Natural killer cell (primary cell): ENCODE data around the gene BPIFB6. TPM values are rescaled to one million over a fixed set of nuclear protein-coding genes. Genes with fewer than 3 reads are reported as not detected.

Source experiments
- ATAC-seq, 3 donors: fragments of 150-1000 bp in 2 of 3; fragments of 200-7000 bp in 1 of 3; cut with Tn5 transposase; 1 replicate in 1 of 3; 2 replicates in 2 of 3; pipeline ENCODE4 v1.10.0; 2021; ENCODE audit warnings: mild to moderate bottlenecking in 2 of 3, moderate library complexity in 2 of 3
- DNase-seq, 2 donors: peaks; one replicate each; pipeline versions ENCODE4 v3.0.0 to v3.0.0-alpha.2; 2013 to 2021; ENCODE audit warnings: mixed read lengths in 1 of 2
- H3K27ac ChIP-seq: one replicate; pipeline ENCODE4 v1.5.1; 2013; ENCODE audit warnings: mild to moderate bottlenecking, low read length
- H3K27me3 ChIP-seq: one replicate; pipeline ENCODE4 v1.6.1; 2013; ENCODE audit warnings: low read length; ENCODE audit not compliant: control insufficient read depth, insufficient read depth
- H3K36me3 ChIP-seq: one replicate; pipeline ENCODE4 v1.6.1; 2013; ENCODE audit warnings: low read length; ENCODE audit not compliant: control insufficient read depth, insufficient read depth
- H3K4me1 ChIP-seq: one replicate; pipeline ENCODE4 v1.6.1; 2013; ENCODE audit warnings: low read length; ENCODE audit not compliant: control insufficient read depth, insufficient read depth
- H3K4me3 ChIP-seq: one replicate; pipeline ENCODE4 v1.5.1; 2013; ENCODE audit warnings: low read length
- H3K9me3 ChIP-seq: one replicate; pipeline ENCODE4 v1.6.1; 2013; ENCODE audit warnings: low read length; ENCODE audit not compliant: control insufficient read depth, insufficient read depth
- H3K27ac Mint-ChIP-seq, 2 donors: one replicate each; pipeline ENCODE4 v1.8.0; 2022; ENCODE audit warnings: mild to moderate bottlenecking in 2 of 2, mixed read lengths in 2 of 2, moderate library complexity in 1 of 2
- H3K27me3 Mint-ChIP-seq, 2 donors: one replicate each; pipeline ENCODE4 v1.8.0; 2022; ENCODE audit warnings: low read depth in 2 of 2, mixed read lengths in 2 of 2
- H3K36me3 Mint-ChIP-seq: one replicate; pipeline ENCODE4 v1.8.0; 2022; ENCODE audit warnings: mixed read lengths
- H3K4me1 Mint-ChIP-seq, 2 donors: one replicate each; pipeline ENCODE4 v1.8.0; 2022; ENCODE audit warnings: mixed read lengths in 2 of 2
- H3K4me3 Mint-ChIP-seq: one replicate; pipeline ENCODE4 v1.8.0; 2022; ENCODE audit warnings: mild to moderate bottlenecking, moderate library complexity, mixed read lengths
- H3K9me3 Mint-ChIP-seq, 2 donors: one replicate each; pipeline ENCODE4 v1.8.0; 2022; ENCODE audit warnings: mixed read lengths in 2 of 2
- CTCF ChIP-seq: fragments of 200-600 bp; IDR thresholded peaks from one replicate; pipeline ENCODE4 v1.8.0; 2022; ENCODE audit warnings: antibody characterized with exemption
- WGBS: methylation state at CpG from one replicate; pipeline ENCODE4 v1.1.7; 2013; ENCODE audit warnings: missing lambda C conversion rate; ENCODE audit not compliant: insufficient coverage; 5-methylcytosine and 5-hydroxymethylcytosine counted together
- intact Hi-C: fragments of 100-400 bp; cut with micrococcal nuclease; formaldehyde crosslinking; loops from one replicate; pipeline ENCODE4 v1.14.2; 2022
- total RNA-seq, 4 donors: library from RNA; stranded (reverse); fragments of 120-200 nt in 1 of 4; gene quantifications; one replicate each; pipeline versions ENCODE4 v1.2.3 to v1.2.4, GENCODE V29; 2013 to 2022

Gene BPIFB6
- total RNA-seq, 3 donors from 2014 or later (not counting 1 experiment from before 2014, with no cell fraction given), result not detected

DNA sequence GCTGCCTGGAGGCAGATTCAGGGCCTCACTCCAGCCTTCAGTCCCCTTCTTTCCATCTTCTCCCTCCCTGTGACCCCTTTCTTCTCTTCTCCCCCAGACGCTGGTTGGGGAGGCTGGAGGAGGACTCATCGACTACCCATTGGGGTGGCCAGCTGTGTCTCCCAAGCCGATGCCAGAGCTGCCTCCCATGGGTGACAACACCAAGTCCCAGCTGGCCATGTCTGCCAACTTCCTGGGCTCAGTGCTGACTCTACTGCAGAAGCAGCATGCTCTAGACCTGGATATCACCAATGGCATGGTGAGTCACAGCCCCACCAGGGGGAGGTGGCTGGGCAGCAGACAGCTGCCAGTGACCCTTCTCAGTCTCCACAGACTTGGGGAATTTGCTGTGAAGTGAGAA, 60.9 kb downstream of the BPIFB6 start:
- Mint-ChIP-seq H3K4me3 (no peak overlapping the region), H3K4me1 (no peaks in the 10 kb centered on the region), H3K27ac (no peak overlapping the region), H3K9me3 (no peaks in the 10 kb centered on the region), H3K27me3 (peaks cover 0 to 4% of the 10 kb centered on the region in 2 donors), H3K36me3 (no peaks in the 10 kb centered on the region)
- no peaks in the 10 kb centered on the region for H3K4me1 ChIP-seq
- no peaks in the 10 kb centered on the region for H3K36me3 ChIP-seq
- ATAC-seq (no peak), DNase-seq (no peak)
- no peak for TF ChIP-seq CTCF
- H3K9me3 ChIP-seq, result no peaks in the 10 kb centered on the region
- H3K27ac ChIP-seq, result no peak overlapping the region
- WGBS, result 93% methylated on average over 3 of the region's 3 CpGs
- no peaks in the 10 kb centered on the region for H3K27me3 ChIP-seq
- no peak overlapping the region for H3K4me3 ChIP-seq
- intact Hi-C loops, result no loop called here

DNA sequence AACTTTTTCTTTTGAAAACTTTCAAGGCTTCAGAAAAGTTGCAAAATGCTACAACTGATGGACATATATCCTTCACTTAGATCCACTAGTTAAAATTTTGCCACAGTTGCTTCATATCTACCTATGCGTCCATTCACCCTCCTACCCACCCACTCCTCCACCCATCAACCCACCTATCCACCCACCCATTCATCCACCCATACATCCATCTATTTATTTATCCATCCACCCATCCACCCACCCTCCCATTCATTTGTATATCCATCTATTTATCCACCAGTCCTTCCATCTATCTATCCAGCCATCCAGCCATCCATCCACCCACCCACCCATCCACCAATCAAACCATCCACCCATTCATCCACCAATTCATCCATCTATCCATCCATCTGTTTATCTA, 61.6 kb downstream of the BPIFB6 start:
- Histone ChIP-seq H3K27ac (no peak overlapping the region), H3K4me1 (no peaks in the 10 kb centered on the region), H3K9me3 (no peaks in the 10 kb centered on the region), H3K36me3 (no peaks in the 10 kb centered on the region), H3K4me3 (no peak overlapping the region), H3K27me3 (no peaks in the 10 kb centered on the region)
- intact Hi-C loops, result no loop called here
- no peak for TF ChIP-seq CTCF
- WGBS, result 100% methylated on average over 1 of the region's 1 CpG
- DNase-seq (no peak), ATAC-seq (no peak)
- H3K27ac Mint-ChIP-seq, result no peak overlapping the region
- H3K4me3 Mint-ChIP-seq, result no peak overlapping the region
- no peaks in the 10 kb centered on the region for H3K36me3 Mint-ChIP-seq
- H3K4me1 Mint-ChIP-seq, result no peaks in the 10 kb centered on the region
- H3K27me3 Mint-ChIP-seq, result peaks cover 0 to 4% of the 10 kb centered on the region in 2 donors
- H3K9me3 Mint-ChIP-seq, result no peaks in the 10 kb centered on the region

GRCh38 chr20:33093582-33093981, 62.1 kb downstream of the BPIFB6 start:
- Histone ChIP-seq H3K4me3 (no peak overlapping the region), H3K9me3 (no peaks in the 10 kb centered on the region), H3K36me3 (no peaks in the 10 kb centered on the region), H3K27me3 (no peaks in the 10 kb centered on the region), H3K4me1 (no peaks in the 10 kb centered on the region), H3K27ac (no peak overlapping the region)
- ATAC-seq (no peak), DNase-seq (no peak)
- Mint-ChIP-seq H3K36me3 (no peaks in the 10 kb centered on the region), H3K27ac (no peak overlapping the region), H3K4me1 (no peaks in the 10 kb centered on the region), H3K27me3 (peaks cover 0 to 4% of the 10 kb centered on the region in 2 donors), H3K9me3 (no peaks in the 10 kb centered on the region), H3K4me3 (no peak overlapping the region)
- intact Hi-C loops, result no loop called here
- TF ChIP-seq CTCF, result no peak
- WGBS, result 74% methylated on average over 1 of the region's 1 CpG

Other genes starting within 250 kb of the BPIFB6 start
- 100 to 1,000 TPM; 133 to 139 (median 137) TPM for gene MAPRE1, start 211.7 kb upstream of the BPIFB6 start, total RNA-seq
- gene EFCAB8, start 172.7 kb upstream of the BPIFB6 start, total RNA-seq, result 1 to 10 TPM; 1.2 to 2.9 (median 2.3) TPM
- gene SUN5, start 27.2 kb upstream of the BPIFB6 start, total RNA-seq, result not detected
- not detected for gene BPIFB2, start 23.9 kb upstream of the BPIFB6 start, total RNA-seq
- not detected for gene BPIFB3, start 22.3 kb downstream of the BPIFB6 start, total RNA-seq
- not detected for gene BPIFB4, start 48.0 kb downstream of the BPIFB6 start, total RNA-seq
- gene BPIFA2, start 136.5 kb downstream of the BPIFB6 start, total RNA-seq, result not detected
- not detected for gene BPIFA3, start 185.7 kb downstream of the BPIFB6 start, total RNA-seq
- gene BPIFA1, start 204.3 kb downstream of the BPIFB6 start, total RNA-seq, result not detected